NCI-H187 treated with DMSO at 0.1 percent for 48 hours (cell line): ENCODE data around the gene RIPPLY3.
"Not testable (repeated sequence)": the region's sequence is repeated elsewhere in the genome, so short reads cannot be mapped to it uniquely, and the experiment has no call there.

Source experiments
- DNase-seq: peaks from one replicate; lab custom pipeline; 2025; lab: John Stamatoyannopoulos, UW

Gene RIPPLY3

DNA sequence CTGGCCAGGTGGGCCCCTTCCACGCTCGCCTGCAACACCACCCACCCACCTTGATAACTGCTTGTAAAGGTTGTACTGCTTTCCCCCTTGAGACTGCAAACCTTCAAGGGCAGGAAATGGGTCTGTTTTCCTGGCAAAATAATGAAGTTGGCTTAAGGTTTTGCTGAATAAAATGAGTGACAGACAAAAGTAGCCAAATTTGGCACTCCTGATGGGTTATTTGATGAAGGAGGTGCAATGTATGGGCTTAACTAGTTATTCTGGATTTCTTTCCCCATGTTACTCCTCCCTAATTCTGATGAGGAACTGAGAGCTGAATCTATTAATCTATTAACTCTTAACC, 25.5 kb upstream of the RIPPLY3 start:
- DNase-seq, result no peak

DNA sequence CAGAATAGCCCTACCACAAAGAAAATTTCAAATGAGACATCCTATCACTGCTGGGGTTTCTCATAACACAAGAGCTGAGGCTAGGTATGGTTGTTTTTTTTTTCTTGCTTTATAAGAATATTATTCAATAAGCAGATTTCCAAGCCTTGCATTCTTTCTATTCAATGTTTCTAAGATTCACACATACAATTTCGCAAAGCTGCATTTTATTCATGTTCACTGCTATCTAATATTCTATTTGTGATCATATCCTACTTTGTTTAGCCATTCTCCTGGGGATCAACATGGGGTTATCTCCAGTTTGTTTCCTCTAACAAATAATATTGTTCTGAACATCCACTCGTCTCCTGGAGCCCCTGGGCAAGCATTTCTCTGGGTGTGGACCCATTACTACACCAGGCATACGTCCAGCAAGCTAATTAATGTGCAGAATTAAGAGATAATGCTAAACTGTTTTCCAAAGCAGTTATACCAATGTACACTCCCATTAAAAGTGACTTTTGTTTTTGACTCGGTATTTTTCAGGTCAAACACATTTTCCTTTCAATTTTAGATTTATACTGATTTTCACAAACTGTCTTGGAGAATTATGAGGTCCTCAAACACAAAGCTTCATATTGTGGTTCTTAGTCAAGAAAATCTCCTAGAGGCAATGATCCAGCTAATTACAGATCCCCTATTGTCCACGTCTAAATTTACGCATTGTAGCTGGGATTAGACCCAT, 24.4 kb upstream of the RIPPLY3 start:
- DNase-seq, result no peak

- no peak for DNase-seq
Observed at GRCh38 chr21:36985751-36986594, 20.5 kb upstream of the RIPPLY3 start.

GRCh38 chr21:36987845-36988244, 18.7 kb upstream of the RIPPLY3 start:
- DNase-seq, result no peak

- DNase-seq, result no peak
Observed at GRCh38 chr21:36988536-36988935, 18.0 kb upstream of the RIPPLY3 start.

DNA sequence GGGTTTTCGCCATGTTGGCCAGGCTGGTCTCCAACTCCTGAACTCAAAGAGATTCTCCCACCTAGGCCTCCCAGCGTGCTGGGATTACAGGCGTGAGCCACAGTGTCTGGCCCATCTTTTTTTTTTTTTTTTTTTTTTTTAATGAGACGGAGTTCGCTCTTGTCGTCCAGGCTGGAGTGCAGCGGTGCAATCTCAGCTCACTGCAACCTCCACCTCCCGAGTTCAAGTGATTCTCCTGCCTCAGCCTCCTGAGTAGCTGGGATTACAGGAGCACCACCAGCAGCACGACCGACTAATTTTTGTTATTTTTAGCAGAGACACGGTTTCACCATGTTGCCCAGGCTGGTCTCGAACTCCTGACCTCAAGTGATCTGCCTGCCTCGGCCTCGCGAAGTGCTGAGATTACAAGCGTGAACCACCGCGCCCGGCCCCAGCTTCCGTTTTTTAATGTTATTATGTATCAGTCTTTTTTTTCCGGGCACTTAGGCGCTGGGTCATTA, 17.3 kb upstream of the RIPPLY3 start:
- not testable (repeated sequence) for DNase-seq

DNA sequence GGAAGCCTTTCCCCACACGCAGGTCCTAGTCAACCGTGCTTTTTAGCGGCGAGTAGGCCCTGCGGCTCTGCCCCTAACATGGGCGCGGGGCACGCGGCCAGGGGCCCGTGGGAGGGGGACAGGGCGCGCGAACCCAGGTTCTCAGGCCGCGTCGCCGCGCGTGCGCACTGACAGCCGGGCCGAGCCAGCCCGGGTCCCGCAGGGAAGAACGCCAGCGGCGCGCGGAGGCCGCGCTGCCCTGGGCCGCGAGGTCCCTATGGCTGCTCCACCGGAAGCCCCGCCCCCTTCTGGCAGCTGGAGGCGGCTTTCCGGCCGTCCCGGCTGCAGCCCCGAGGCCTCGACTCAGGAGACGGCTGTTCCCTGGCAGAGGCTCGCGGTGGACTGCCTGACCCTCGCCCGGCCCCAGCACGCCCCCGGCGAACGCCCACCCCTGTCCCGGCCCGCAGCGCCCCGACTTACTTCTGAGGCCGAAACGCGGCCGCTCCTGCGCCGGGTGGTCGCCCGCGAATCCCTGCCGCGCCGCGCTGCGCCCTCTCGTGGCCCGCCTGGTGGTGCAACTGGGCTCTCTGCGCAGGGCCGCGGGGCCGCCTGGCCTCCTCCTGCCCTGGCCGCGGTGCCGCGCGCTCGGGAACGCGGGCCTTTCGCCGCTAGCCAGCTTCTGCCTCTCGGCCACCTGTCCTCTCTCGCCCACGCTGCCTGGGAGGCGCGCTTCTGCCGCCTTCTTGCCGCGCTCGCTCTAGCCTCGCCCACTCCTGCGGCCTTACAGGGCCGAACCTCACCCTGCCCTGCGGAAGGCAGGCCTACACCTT, 16.6 kb upstream of the RIPPLY3 start:
- peak; percentile 73 for DNase-seq

- DNase-seq, result no peak
Observed at GRCh38 chr21:36990508-36991205, 15.8 kb upstream of the RIPPLY3 start.

DNA sequence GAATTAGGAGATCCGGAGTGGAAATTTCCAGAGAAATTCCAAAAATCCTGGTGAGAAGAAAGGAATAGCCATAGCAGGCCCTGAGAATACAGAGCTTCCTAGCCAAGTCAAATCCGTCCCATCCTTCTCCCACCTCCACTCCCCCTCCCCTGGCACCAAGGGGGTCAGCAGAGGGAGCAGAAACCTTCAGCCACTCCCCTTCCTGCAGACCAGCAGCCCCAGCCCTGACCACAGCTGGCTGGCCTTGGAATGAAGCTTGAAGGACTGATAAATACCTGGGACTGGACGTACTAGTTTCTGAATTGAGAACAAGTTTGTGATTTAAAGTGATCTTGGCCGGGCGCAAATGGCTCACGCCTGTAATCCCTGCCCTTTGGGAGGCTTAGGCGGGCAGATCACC, 13.8 kb upstream of the RIPPLY3 start:
- no peak for DNase-seq

DNA sequence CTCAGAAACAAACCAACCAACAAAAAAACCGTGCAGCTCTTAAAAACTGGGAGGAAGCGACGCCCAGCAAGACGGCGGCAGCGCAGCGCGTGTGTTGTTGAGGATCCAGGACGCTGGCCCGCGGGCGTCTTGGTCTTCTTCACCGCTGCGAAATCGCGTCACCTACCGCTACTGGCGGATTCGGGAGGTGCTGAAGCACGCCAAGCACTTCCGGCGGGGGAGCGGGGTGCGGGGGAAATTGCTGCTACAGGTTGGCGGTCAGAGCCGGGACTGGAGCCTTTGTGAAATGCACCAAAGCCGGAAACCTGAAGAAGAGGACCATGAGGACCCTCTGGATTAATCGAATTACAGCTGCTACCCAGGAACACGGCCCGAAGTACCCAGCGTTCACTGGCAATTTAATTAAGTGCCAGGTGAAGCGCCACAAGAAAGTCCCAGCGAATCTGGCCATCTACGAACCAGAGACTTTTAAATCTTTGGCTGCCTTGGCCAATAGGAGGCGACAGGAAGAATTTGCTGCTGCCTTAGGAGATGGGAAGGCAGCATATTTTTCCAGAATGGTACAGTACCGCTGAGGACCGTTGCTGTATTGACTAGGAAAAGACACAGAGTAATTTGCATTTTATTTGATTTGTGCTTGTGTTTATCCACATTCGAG, 11.9 kb upstream of the RIPPLY3 start:
- DNase-seq, result no peak

- DNase-seq, result not testable (repeated sequence)
Observed at GRCh38 chr21:36995285-36995684, 11.2 kb upstream of the RIPPLY3 start.

DNA sequence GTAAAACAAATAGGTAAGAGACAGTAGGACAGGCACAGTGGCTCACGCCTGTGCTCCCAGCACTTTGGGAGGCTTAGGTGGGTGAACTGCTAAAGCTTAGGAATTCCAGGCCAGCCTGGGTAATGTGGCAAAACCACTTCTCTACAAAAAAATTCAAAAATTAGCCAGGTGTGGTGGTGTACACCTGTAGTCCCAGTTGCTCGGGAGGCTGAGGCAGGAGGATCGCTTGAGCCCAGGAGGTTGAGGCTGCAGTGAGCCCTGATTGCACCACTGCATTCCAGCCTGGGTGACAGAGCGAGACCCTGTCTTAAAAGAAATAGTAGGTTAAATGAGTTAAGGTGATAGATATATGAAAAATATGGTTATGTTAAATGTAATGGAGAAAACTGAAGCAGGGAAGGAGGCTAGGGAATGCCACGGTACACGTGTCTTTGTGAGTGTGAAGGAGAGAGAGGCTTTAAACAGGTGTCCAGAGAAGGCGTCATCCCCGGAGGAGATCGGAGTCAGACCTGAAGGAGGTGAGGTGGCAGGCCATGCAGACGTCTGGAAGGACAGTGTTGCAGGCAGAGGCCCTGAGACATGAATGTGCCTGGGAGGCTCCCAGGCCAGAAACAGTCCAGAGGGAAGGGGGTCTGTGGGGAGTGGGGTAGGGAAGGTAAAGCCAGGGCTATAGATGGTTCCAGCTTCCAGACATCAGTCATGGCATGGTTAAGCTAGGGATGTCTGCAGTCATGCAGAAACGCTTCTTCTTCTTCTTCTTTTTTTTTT, 7.2 kb upstream of the RIPPLY3 start:
- DNase-seq, result no peak

GRCh38 chr21:37000381-37000780, 6.1 kb upstream of the RIPPLY3 start:
- no peak for DNase-seq

GRCh38 chr21:37001441-37001840, 5.1 kb upstream of the RIPPLY3 start:
- DNase-seq, result no peak

GRCh38 chr21:37002851-37003250, 3.7 kb upstream of the RIPPLY3 start:
- DNase-seq, result not testable (repeated sequence)

- not testable (repeated sequence) for DNase-seq
Observed at GRCh38 chr21:37003917-37004316, 2.6 kb upstream of the RIPPLY3 start.

DNA sequence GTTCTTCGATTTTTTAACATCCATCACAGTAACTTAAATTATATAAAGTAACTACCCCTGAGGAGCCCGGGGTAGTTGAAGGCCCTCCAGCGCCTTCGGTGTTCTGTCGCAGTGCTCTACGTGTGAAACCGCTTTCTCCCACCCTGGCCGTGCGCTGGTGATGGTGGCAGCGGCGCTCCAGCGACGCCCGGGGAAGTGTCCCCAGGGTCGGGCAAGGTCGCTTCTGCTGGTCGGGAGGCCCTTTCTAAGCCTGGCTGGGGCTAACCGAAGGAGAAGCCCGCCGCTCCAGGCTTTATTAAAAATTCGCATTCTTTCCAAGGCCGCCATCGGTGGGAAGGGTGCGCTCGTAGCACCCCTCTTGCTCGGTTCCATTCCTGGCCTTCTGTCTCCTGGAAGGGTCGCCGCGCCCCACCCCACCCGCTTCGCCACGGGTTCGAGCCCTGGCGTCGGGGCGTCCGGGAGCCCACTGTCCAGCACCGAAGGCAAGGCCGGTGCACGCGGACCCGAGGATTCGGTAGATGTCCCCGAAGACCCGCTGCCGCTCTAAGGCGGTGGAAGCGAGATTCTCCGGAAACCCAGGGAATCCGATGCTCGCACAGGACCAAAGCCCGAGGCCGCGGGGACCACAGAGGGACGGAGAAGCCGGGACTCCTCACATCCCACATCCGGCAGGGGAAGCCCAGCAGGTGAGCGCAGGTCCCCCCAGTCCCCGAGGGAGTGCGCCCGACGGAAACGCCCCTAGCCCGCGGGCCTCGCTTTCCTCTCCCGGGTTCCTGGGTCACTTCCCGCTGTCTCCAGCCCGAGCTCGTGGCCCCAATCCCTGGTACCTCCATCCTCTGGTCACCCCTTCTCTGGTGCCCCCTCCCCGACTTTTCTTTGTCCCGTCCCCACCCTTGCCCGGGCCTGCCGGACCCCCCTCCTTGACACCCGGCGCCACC, 685 bp upstream of the RIPPLY3 start:
- DNase-seq, result no peak

- DNase-seq, result peak; percentile 98
Observed at GRCh38 chr21:37008724-37009123, 2.2 kb downstream of the RIPPLY3 start.

- peak; percentile 84 for DNase-seq
Observed at GRCh38 chr21:37009740-37010341, 3.3 kb downstream of the RIPPLY3 start.
